Measurements from ENCODE around the gene ADAMTS7. TPM values are rescaled to one million over a fixed set of nuclear protein-coding genes. Genes with fewer than 3 reads are reported as not detected.
"Not testable (repeated sequence)": the region's sequence is repeated elsewhere in the genome, so short reads cannot be mapped to it uniquely, and the experiment has no call there.

The ADAMTS7 gene
- total and polyA plus RNA-seq, 2 donors (not counting 3 experiments of a cell fraction or from before 2014, with no cell fraction given) = 49.6 to 64.7 TPM

DNA sequence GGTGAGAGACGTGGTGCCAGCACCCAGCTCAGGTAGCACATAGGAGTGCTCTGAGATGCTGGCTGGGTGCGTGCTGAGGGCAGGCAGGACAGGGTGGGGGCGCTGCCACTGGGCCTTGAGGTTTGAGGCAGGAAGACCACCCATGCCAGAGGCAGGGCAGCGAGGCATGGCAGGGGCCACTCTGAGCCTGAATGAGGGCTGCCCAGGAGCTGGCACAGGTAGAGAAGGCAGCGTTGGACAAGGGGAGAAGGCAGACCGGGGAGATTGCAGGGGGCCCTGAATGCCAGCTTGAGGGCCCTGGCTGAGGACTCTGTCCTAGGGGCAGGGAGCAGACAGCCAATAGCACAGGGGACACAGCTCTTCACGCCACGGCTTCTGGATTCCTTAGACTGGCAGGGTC is 50.2 kb downstream of the ADAMTS7 start:
- FAIRE-seq = no peak
- Histone ChIP-seq H3K9me1 (replicated peaks; ENCODE audit: control insufficient read depth, extremely low read depth, insufficient read depth, low read length) (no peaks in the 10 kb centered on the region), H2AFZ (ENCODE audit: low read depth, low read length) (no peak overlapping the region), H3K36me3 (ENCODE audit: control insufficient read depth in 2 of 2, extremely low read depth in 1 of 2, insufficient read depth in 2 of 2, low read length in 2 of 2) (no peaks in the 10 kb centered on the region), H3K27me3 (ENCODE audit: control insufficient read depth in 2 of 2, insufficient read depth in 2 of 2, low read length in 2 of 2) (no peaks in the 10 kb centered on the region), H3K4me3 (replicated peaks in 1 of 3; ENCODE audit: insufficient read depth in 1 of 3, low read depth in 1 of 3, low read length in 3 of 3) (no peak overlapping the region), H3K9me3 (replicated peaks; ENCODE audit: control insufficient read depth, insufficient read depth, low read length) (no peaks in the 10 kb centered on the region), H3K9ac (replicated peaks; ENCODE audit: extremely low read depth, insufficient read depth, low read length) (peak overlapping the region; percentile 19), H3K4me1 (ENCODE audit: control insufficient read depth, extremely low read depth, insufficient read depth, low read length) (peaks cover 34% of the 10 kb centered on the region), H3K27ac (ENCODE audit: insufficient read depth, low read depth, low read length) (peak overlapping the region; percentile 85), H4K20me1 (replicated peaks; ENCODE audit: control insufficient read depth, extremely low read depth, insufficient read depth, low read length) (no peaks in the 10 kb centered on the region), H3K79me2 (ENCODE audit: control insufficient read depth, insufficient read depth, low read length) (no peaks in the 10 kb centered on the region), H3K4me2 (ENCODE audit: insufficient read depth, low read length) (no peak overlapping the region)
- no peak for TF ChIP-seq EZH2 (IDR thresholded peaks at IDR 0.05; ENCODE audit: borderline replicate concordance, low read depth, low read length, severe bottlenecking)
- no peak for TF ChIP-seq FOS (IDR thresholded peaks at IDR 0.05; ENCODE audit: borderline replicate concordance, insufficient read depth, low read length)
- TF ChIP-seq POLR2AphosphoS5 (IDR thresholded peaks at IDR 0.05; ENCODE audit: insufficient read depth, low read depth, low read length) = no peak
- no peak for TF ChIP-seq POLR2A (IDR thresholded peaks at IDR 0.05; ENCODE audit: low read depth, low read length)
- no peak for TF ChIP-seq JUN (IDR thresholded peaks at IDR 0.05; ENCODE audit: borderline replicate concordance, insufficient read depth, insufficient read length, low read depth)
- no peak for TF ChIP-seq MAX (IDR thresholded peaks at IDR 0.05; ENCODE audit: insufficient read depth, insufficient read length)
- no peak for TF ChIP-seq MYC (IDR thresholded peaks at IDR 0.05; ENCODE audit: low read depth, low read length)
- TF ChIP-seq GATA2 (IDR thresholded peaks at IDR 0.05; ENCODE audit: insufficient read depth, insufficient read length, low read depth, low read length) = no peak
- no peak for TF ChIP-seq CTCF (IDR thresholded peaks at IDR 0.05; ENCODE audit: extremely low read depth in 1 of 2, insufficient read depth in 1 of 2, low read depth in 1 of 2, low read length in 2 of 2)
- POLR2A ChIA-PET = interaction anchor here (0.6 kb wide), 1 partner anchor 99 kb away, joined by 5 read pairs; no protein-coding TSS in a partner anchor
- intact Hi-C loops (cut with micrococcal nuclease) (loop anchor here (1.0 kb wide), 1 partner anchor 49 kb away; no protein-coding TSS in a partner anchor), dilution Hi-C loops (cut with MboI; ENCODE audit: extremely low pct_ligation_motif_present, low sequenced_read_pairs) (no loop called here)
- no peak for DNase-seq (ENCODE audit: low read depth, low spot score)
- CTCF ChIA-PET = interaction anchor here (0.9 to 1.2 kb wide), 2 partner anchors 47 to 51 kb away, joined by 4 to 5 read pairs; partner anchors contain the start of gene ADAMTS7
- no TSS peak for BruUV-seq (replicated peaks)

DNA sequence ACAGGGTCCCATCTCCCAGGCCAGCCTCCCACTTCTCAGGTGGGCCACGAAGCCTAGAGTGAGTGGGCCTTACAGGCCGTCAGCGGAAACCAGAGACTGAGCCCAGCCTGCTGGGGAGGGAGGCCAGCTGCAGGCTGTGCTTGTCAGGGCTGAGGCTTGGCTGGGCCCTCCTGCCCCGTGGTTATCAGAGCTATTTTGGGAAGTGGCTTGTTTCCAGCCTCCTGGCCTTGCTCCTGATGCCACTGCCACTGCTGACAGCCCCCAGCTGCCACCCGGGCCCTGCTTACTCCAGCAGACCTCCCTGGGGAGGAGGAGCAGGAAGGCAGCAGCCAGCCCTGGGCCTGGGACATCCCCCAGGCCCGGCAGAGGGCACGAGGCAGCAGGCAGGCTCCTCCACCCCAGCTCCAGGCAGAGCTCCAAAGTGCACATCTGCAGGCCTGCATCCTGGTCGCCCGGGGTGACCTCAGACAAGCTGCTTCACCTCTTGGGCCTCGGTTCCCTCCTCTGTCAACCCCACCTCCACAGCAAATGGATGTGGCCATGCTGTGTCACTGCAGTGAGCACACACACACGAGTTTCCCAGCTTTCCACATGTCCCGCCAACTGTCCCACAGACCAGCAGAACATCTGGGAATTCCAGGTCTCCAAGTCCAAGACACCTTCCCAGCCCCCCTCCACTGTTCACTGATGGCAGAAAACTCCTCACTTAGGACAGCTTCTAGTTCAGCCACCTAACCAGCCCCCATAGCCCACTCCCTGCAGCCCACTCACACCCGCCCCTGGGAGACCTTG is 51.0 kb downstream of the ADAMTS7 start:
- POLR2A ChIA-PET; CTCF ChIA-PET; BruUV-seq (replicated peaks); H4K20me1 ChIP-seq (replicated peaks; ENCODE audit: control insufficient read depth, extremely low read depth, insufficient read depth, low read length); H3K9ac ChIP-seq (replicated peaks; ENCODE audit: extremely low read depth, insufficient read depth, low read length); dilution Hi-C loops (cut with MboI; ENCODE audit: extremely low pct_ligation_motif_present, low sequenced_read_pairs); H3K9me1 ChIP-seq (replicated peaks; ENCODE audit: control insufficient read depth, extremely low read depth, insufficient read depth, low read length); H3K9me3 ChIP-seq (replicated peaks; ENCODE audit: control insufficient read depth, insufficient read depth, low read length); H3K4me2 ChIP-seq (ENCODE audit: insufficient read depth, low read length); DNase-seq (ENCODE audit: low read depth, low spot score); H3K79me2 ChIP-seq (ENCODE audit: control insufficient read depth, insufficient read depth, low read length); H3K4me3 ChIP-seq (replicated peaks in 1 of 3; ENCODE audit: insufficient read depth in 1 of 3, low read depth in 1 of 3, low read length in 3 of 3); intact Hi-C loops (cut with micrococcal nuclease); H2AFZ ChIP-seq (ENCODE audit: low read depth, low read length); H3K36me3 ChIP-seq (ENCODE audit: control insufficient read depth in 2 of 2, extremely low read depth in 1 of 2, insufficient read depth in 2 of 2, low read length in 2 of 2); H3K27me3 ChIP-seq (ENCODE audit: control insufficient read depth in 2 of 2, insufficient read depth in 2 of 2, low read length in 2 of 2): not testable (repeated sequence)
- H3K27ac ChIP-seq (ENCODE audit: insufficient read depth, low read depth, low read length) = peak overlapping the region; percentile 85
- H3K4me1 ChIP-seq (ENCODE audit: control insufficient read depth, extremely low read depth, insufficient read depth, low read length) = peaks cover 37% of the 10 kb centered on the region
- FAIRE-seq = peak; percentile 55

Measured in endothelial cell of umbilical vein (primary cell).